ENCODE measurements around the gene MMS19. TPM values are rescaled to one million over a fixed set of nuclear protein-coding genes. Genes with fewer than 3 reads are reported as not detected.
"Not testable (repeated sequence)": the region's sequence is repeated elsewhere in the genome, so short reads cannot be mapped to it uniquely, and the experiment has no call there.

The MMS19 gene
- total RNA-seq, 1 experiment from 2014 or later = 60.5 TPM

DNA sequence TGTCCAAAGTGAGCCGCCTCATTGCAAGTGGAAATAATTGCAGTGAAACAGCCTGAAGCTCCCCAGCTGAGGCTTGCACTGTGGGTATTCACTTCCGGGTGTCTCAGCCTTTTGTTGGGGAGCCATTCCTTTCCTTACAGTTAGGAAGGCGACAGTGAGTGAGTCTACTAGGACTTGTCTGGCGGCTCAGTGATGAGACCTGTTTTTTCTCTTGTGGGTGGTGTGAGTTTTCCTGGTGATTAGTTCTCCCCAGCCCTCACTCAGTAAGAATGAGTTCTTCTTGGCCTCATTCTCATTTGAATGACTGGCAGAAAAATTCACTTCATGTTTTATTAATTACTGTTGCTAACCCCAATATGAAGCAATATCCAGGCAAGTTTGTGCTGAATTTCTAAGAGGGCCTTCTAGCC, 69.6 kb downstream of the MMS19 start:
- Histone ChIP-seq H3K4me1 (replicated peaks) (peaks cover 13% of the 10 kb centered on the region), H3K9me3 (replicated peaks) (no peaks in the 10 kb centered on the region), H3K27ac (no peak overlapping the region), H3K27me3 (replicated peaks) (no peaks in the 10 kb centered on the region; the same call in 1 of the 2 replicates), H3K36me3 (peaks cover 68% of the 10 kb centered on the region), H3K4me3 (no peak overlapping the region)
- DNase-seq (ENCODE audit: low read depth in 1 of 2, low spot score in 2 of 2) = no peak

DNA sequence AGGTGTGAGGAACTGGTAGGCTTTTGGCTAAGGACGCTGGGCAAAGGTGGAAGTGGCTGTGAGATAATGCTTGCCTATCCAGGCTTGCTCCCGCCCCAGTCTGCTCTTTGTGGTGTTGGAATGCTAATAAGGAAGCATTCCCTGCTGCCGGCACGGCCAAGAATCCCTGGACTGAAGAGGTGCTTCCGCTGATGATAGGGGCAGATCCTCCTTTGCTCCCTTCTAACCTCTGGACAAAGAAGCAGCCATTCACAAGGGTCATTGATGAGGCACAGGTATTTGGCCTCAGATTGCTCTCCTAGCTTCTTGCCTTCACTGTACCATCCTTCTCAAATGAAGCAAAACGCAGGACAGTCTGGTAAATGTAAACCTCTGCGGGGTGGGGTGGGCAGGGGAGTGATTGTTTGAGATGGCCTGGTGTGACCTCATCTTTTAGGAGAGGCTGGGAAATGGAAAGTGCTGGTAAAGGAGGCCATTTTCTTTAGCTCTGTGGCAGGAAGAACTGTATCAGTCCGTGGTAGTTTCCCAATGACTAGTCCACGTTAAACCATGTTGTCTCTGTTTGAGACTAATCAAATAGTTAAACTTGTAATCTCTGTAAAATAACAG, 70.5 kb downstream of the MMS19 start:
- no peak for DNase-seq (ENCODE audit: low read depth in 1 of 2, low spot score in 2 of 2)
- Histone ChIP-seq H3K27me3 (replicated peaks) (no peaks in the 10 kb centered on the region; the same call in 1 of the 2 replicates), H3K4me3 (peak overlapping the region; percentile 97), H3K36me3 (peaks cover 63% of the 10 kb centered on the region), H3K4me1 (replicated peaks) (peaks cover 17% of the 10 kb centered on the region), H3K27ac (no peak overlapping the region), H3K9me3 (replicated peaks) (no peaks in the 10 kb centered on the region)

DNA sequence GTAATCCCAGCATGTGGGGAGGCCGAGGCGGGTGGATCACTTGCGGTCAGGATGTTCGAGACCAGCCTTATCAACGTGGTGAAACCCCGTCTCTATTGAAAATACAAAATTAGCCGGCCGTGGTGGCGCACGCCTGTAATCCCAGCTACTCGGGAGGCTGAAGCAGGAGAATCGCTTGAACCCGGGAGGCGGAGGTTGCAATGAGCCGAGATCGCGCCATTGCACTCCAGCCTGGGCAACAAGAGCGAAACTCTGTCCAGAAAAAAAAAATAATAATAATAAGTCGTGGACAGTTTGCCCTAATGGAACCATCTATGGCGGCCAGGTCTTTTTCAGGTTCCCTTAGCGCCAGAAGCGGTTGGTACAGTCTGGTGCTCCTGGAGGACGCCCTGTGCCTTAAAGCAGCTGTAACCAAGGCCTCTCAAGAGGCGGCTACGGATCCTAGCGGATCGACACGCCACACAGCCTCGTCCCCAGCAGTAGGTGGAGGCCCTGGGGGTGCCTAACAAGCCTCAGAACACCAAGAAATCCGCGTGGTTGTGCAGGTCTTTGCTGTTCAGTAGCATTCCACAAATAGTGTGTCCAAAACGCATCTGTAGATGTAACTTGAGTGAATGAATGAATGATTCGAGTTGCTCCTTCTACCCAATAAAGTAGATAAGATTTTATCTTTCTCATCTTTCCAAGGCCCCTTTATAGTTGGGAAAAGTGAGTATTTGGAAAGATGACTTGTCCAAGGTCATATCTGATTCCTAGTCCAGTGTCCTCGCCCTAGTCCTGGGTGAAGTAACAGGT, 71.2 kb downstream of the MMS19 start:
- H3K36me3 ChIP-seq = peaks cover 59% of the 10 kb centered on the region
- H3K4me1 ChIP-seq (replicated peaks) = peaks cover 17% of the 10 kb centered on the region
- H3K9me3 ChIP-seq (replicated peaks) = no peaks in the 10 kb centered on the region
- no peak for DNase-seq (ENCODE audit: low read depth in 1 of 2, low spot score in 2 of 2)
- H3K27me3 ChIP-seq (replicated peaks) = no peaks in the 10 kb centered on the region; the same call in 1 of the 2 replicates
- H3K27ac ChIP-seq = peak overlapping the region; percentile 75
- H3K4me3 ChIP-seq = peak overlapping the region; percentile 97

DNA sequence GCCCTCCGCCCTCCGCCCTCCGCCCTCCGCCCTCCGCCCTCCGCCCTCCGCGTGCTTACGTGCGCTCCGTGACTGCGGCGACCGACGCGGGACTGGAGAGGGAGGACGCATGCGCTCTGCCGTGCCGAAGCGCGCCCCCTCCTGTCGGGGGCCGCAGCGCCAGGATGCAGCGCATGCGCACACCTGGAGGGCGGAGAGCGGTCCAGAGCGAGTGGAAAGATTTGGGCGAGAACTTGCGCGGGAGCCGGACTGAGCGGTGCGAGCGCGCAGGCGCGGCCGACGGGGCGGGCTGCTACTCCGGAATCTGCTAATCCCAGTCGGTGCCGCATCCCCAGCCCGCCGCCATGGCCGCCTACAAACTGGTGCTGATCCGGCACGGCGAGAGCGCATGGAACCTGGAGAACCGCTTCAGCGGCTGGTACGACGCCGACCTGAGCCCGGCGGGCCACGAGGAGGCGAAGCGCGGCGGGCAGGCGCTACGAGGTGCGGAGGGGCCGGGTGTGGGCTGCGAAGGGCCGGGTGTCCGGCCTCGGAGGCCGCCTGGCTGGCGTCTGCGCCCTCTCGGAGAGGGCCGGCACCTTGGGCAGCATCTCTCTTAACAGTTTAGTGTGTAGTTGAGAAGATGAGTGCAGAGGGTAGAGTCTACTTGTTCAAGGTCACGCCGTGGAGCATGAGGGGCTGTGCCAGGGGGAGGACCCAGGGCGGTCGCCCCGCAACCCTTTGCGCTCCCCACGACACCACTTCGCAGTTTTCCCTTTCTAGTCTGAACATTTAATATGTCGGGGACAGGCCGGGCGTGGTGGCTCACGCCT, 72.1 kb downstream of the MMS19 start, which contains the start of gene PGAM1:
Gene PGAM1 (plus strand): TSS at position 228 of the 812 bp plus-strand sequence. CDS start 117 bp downstream, at position 345.
- Histone ChIP-seq H3K36me3 (peaks cover 55% of the 10 kb centered on the region), H3K4me1 (replicated peaks) (peaks cover 17% of the 10 kb centered on the region), H3K27ac (peak within 1 kb of the TSS; percentile 75), H3K27me3 (replicated peaks) (no peaks in the 10 kb centered on the region; the same call in 1 of the 2 replicates), H3K9me3 (replicated peaks) (no peaks in the 10 kb centered on the region), H3K4me3 (peak within 1 kb of the TSS; percentile 97)
- DNase-seq (ENCODE audit: low read depth in 1 of 2, low spot score in 2 of 2) = peak; percentile 95 to 98

DNA sequence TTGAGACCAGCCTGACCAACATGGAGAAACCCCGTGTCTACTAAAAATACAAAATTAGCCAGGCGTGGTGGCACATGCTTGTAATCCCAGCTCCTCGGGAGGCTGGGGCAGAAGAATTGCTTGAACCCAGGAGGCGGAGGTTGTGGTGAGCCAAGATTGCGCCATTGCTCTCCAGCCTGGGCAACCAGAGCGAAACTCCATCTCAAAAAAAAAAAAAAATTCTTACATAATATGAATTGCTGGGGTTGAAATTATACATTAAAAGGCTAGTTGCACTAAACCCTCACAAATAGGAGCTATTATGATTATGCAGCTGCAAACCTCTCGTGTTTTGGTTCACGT, 74.5 kb downstream of the MMS19 start:
- H3K4me3 ChIP-seq; H3K27ac ChIP-seq; DNase-seq (ENCODE audit: low read depth in 1 of 2, low spot score in 2 of 2); H3K27me3 ChIP-seq (replicated peaks); H3K9me3 ChIP-seq (replicated peaks): not testable (repeated sequence)
- H3K36me3 ChIP-seq = peaks cover 37% of the 10 kb centered on the region
- peaks cover 17% of the 10 kb centered on the region for H3K4me1 ChIP-seq (replicated peaks)

DNA sequence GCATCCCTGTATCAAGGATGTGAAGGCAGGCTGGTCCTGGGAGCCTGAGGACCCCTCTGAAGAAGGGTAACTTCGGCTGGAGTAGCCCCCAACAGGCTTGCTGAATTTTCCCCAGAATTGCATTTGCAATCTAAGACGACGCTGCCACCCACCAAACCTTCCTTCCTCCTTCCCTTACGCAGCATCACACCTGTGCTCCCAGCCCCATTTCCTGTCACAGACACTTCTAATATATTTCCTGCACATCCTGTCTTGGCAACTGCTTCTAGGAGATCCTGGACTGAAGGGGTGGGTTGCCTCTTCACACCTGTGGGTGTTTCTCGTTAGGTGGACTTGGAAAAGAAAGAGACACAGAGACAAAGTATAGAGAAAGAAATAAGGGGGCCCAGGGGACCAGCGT, 81.7 kb downstream of the MMS19 start:
- no peak for DNase-seq (ENCODE audit: low read depth in 1 of 2, low spot score in 2 of 2)
- H3K27me3 ChIP-seq (replicated peaks) = no peaks in the 10 kb centered on the region
- no peaks in the 10 kb centered on the region for H3K4me1 ChIP-seq (replicated peaks)
- peaks cover 7% of the 10 kb centered on the region; the same call in 1 of the 2 replicates for H3K36me3 ChIP-seq
- H3K9me3 ChIP-seq (replicated peaks) = no peaks in the 10 kb centered on the region
- H3K27ac ChIP-seq = no peak overlapping the region
- H3K4me3 ChIP-seq = no peak overlapping the region

DNA sequence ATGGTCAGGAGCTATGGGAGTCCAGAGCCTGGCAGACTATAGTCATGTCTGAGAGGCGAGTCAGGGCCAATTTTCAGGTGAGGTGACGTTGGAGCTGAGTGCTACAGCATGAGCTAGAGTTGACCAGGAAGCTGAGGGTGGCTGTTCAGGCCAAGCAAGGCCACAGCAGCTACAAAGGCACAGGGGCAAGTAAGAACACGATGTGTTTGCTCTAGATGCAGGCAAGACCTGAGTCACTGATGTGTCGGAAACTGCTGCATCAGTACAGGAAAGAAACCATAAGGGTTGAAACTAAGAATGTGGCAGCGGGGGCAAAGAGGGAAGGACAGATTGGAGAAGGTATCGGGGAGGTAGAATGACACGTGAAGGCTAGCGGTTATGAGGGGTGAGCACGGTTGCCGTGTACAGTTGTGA, 85.3 kb downstream of the MMS19 start:
- H3K36me3 ChIP-seq = no peaks in the 10 kb centered on the region
- DNase-seq (ENCODE audit: low read depth in 1 of 2, low spot score in 2 of 2) = no peak
- H3K27ac ChIP-seq = no peak overlapping the region
- no peaks in the 10 kb centered on the region for H3K9me3 ChIP-seq (replicated peaks)
- no peak overlapping the region for H3K4me3 ChIP-seq
- no peaks in the 10 kb centered on the region for H3K4me1 ChIP-seq (replicated peaks)
- no peaks in the 10 kb centered on the region for H3K27me3 ChIP-seq (replicated peaks)

DNA sequence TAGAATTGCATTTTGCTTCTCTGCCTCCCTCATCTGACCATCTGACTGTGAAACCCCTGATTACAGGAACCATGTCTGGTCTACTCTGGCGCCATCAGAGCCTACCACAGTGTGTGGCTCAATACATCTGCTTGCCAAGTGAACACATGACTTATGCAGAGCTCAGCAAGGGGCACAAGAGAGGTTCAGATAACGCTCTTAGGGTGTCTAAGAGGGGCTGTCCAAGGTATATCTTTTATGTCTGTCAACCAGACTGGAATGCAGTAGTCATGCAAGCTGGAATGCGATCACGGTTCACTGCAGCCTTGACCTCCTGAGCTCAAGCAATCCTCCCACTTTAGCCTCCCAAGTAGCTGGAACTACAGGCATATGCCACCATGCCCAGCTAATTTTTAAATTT, 86.8 kb downstream of the MMS19 start:
- H3K27ac ChIP-seq = no peak overlapping the region
- peaks cover 3% of the 10 kb centered on the region for H3K4me1 ChIP-seq (replicated peaks)
- no peaks in the 10 kb centered on the region for H3K9me3 ChIP-seq (replicated peaks)
- no peaks in the 10 kb centered on the region for H3K27me3 ChIP-seq (replicated peaks)
- no peaks in the 10 kb centered on the region for H3K36me3 ChIP-seq
- H3K4me3 ChIP-seq = no peak overlapping the region
- no peak for DNase-seq (ENCODE audit: low read depth in 1 of 2, low spot score in 2 of 2)

DNA sequence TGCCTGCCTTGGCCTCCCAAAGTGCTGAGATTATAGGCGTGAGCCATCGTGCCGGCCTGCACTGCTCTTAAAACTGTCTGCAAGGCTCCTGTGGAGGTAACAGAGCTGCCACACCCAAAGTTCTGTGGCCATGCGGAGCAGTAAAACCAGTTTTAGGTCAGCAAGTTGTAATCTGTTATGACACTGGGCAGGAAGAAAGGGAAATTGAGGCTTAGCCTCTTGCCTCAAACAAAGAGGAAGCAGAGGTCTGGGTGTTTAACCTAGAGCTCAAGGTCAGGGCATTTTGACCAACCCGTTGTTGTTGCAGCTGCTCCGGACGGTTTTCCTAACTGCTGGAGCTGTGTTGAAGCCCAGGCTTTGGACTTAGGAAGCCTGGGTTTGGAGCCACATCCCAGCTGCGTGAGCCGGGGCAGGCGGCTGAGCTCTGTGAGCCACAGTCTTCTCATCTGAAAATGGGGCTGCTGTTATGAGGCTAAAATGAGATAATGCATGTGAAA, 89.7 kb downstream of the MMS19 start:
- H3K4me1 ChIP-seq (replicated peaks) = peaks cover 3% of the 10 kb centered on the region
- no peaks in the 10 kb centered on the region for H3K27me3 ChIP-seq (replicated peaks)
- H3K4me3 ChIP-seq = no peak overlapping the region
- H3K36me3 ChIP-seq = no peaks in the 10 kb centered on the region
- no peak overlapping the region for H3K27ac ChIP-seq
- DNase-seq (ENCODE audit: low read depth in 1 of 2, low spot score in 2 of 2) = no peak
- no peaks in the 10 kb centered on the region for H3K9me3 ChIP-seq (replicated peaks)

Other genes starting within 250 kb of the MMS19 start
- gene ARHGAP19, start 205.8 kb downstream of the MMS19 start, total RNA-seq (2014; rRNA removed; shearing (Covaris generic)) = 18.5 and 20.6 TPM in 2 replicates
- gene FRAT1, start 179.2 kb downstream of the MMS19 start, total RNA-seq (2014; rRNA removed; shearing (Covaris generic)) = 1.7 and 2.2 TPM in 2 replicates
- gene FRAT2, start 163.7 kb downstream of the MMS19 start, total RNA-seq (2014; rRNA removed; shearing (Covaris generic)) = 6.4 and 6.9 TPM in 2 replicates
- 25.1 and 26.4 TPM in 2 replicates for gene RRP12, start 97.1 kb downstream of the MMS19 start, total RNA-seq (2014; rRNA removed; shearing (Covaris generic))
- 475 and 591 TPM in 2 replicates for gene PGAM1, start 72.2 kb downstream of the MMS19 start, total RNA-seq (2014; rRNA removed; shearing (Covaris generic))
- gene EXOSC1, start 52.4 kb downstream of the MMS19 start, total RNA-seq (2014; rRNA removed; shearing (Covaris generic)) = 59.1 and 60.1 TPM in 2 replicates
- gene ZDHHC16, start 52.2 kb downstream of the MMS19 start, total RNA-seq (2014; rRNA removed; shearing (Covaris generic)) = 50.1 and 57.7 TPM in 2 replicates
- gene UBTD1, start 502 bp upstream of the MMS19 start, total RNA-seq (2014; rRNA removed; shearing (Covaris generic)) = 14.8 and 15.8 TPM in 2 replicates
- gene ANKRD2, start 74.4 kb upstream of the MMS19 start, total RNA-seq (2014; rRNA removed; shearing (Covaris generic)) = 0.22 TPM in 1 of 2 replicates, not detected in the other
- gene HOGA1, start 86.0 kb upstream of the MMS19 start, total RNA-seq (2014; rRNA removed; shearing (Covaris generic)) = 0.21 TPM in 1 of 2 replicates, not detected in the other
- gene C10orf62, start 91.3 kb upstream of the MMS19 start, total RNA-seq (2014; rRNA removed; shearing (Covaris generic)) = not detected in 2 replicates
- gene MORN4, start 135.1 kb upstream of the MMS19 start, total RNA-seq (2014; rRNA removed; shearing (Covaris generic)) = 4.4 and 6.8 TPM in 2 replicates
- gene PI4K2A, start 142.2 kb upstream of the MMS19 start, total RNA-seq (2014; rRNA removed; shearing (Covaris generic)) = 14.9 and 19.6 TPM in 2 replicates
- gene AVPI1, start 188.8 kb upstream of the MMS19 start, total RNA-seq (2014; rRNA removed; shearing (Covaris generic)) = 4.3 and 8.6 TPM in 2 replicates
- gene MARVELD1, start 215.3 kb upstream of the MMS19 start, total RNA-seq (2014; rRNA removed; shearing (Covaris generic)) = 30.7 and 36.5 TPM in 2 replicates
- 20.8 and 20.9 TPM in 2 replicates for gene ZFYVE27, start 238.7 kb upstream of the MMS19 start, total RNA-seq (2014; rRNA removed; shearing (Covaris generic))

Data from SJSA1 (cell line).